Osteoblast (primary cell): Measurements from ENCODE around the gene PTPRC. TPM values are rescaled to one million over a fixed set of nuclear protein-coding genes. Genes with fewer than 3 reads are reported as not detected.

Source experiments
- DNase-seq: peaks from one replicate; pipeline ENCODE4 v3.0.0; 2011; ENCODE audit warnings: low spot score, mixed read lengths; ENCODE audit not compliant: insufficient read length; ENCODE audit errors: missing footprints
- H2AFZ ChIP-seq: 2 replicates; pipeline ENCODE4 v1.6.0; 2011; ENCODE audit warnings: mild to moderate bottlenecking, low read length
- H3K27ac ChIP-seq: 2 replicates; pipeline ENCODE4 v1.5.1; 2011; ENCODE audit warnings: mild to moderate bottlenecking, low read depth, low read length, moderate library complexity
- H3K27me3 ChIP-seq: 2 replicates; pipeline ENCODE4 v1.6.0; 2012; ENCODE audit warnings: mild to moderate bottlenecking, control low read depth, inconsistent platforms, low read length, moderate library complexity; ENCODE audit not compliant: insufficient read depth
- H3K36me3 ChIP-seq: 2 replicates; pipeline ENCODE4 v1.5.1; 2011; ENCODE audit warnings: mild to moderate bottlenecking, low read length, control low read depth, moderate library complexity; ENCODE audit not compliant: insufficient read depth
- H3K4me1 ChIP-seq: 2 replicates; pipeline ENCODE4 v1.5.1; 2011; ENCODE audit warnings: mild to moderate bottlenecking, low read length, control low read depth, moderate library complexity; ENCODE audit not compliant: insufficient read depth
- H3K4me2 ChIP-seq: 2 replicates; pipeline ENCODE4 v1.6.0; 2011; ENCODE audit warnings: mild to moderate bottlenecking, low read length; ENCODE audit not compliant: insufficient read depth
- H3K4me3 ChIP-seq: fragments of 200-600 bp; sonication (generic); 3 replicates; pipeline ENCODE4 v1.5.1; 2012; ENCODE audit warnings: mild to moderate bottlenecking, low read length, inconsistent platforms; ENCODE audit not compliant: insufficient read depth
- H3K79me2 ChIP-seq: 2 replicates; pipeline ENCODE4 v1.6.0; 2012; ENCODE audit warnings: mild to moderate bottlenecking, low read length, control low read depth, inconsistent platforms; ENCODE audit not compliant: insufficient read depth
- H3K9me3 ChIP-seq: 2 replicates; pipeline ENCODE4 v1.5.1; 2011; ENCODE audit warnings: low read depth, low read length, control low read depth
- H4K20me1 ChIP-seq: 2 replicates; pipeline ENCODE4 v1.6.0; 2012; ENCODE audit warnings: mild to moderate bottlenecking, low read length, control low read depth; ENCODE audit not compliant: insufficient read depth
- total RNA-seq: library from RNA; depleted of rRNA; stranded (reverse); fragments of >200 nt; gene quantifications from 2 replicates; pipeline ENCODE4 v1.2.3, GENCODE V29; 2012
- TF ChIP-seq, protein P1 (sequence below): IDR thresholded peaks from 2 replicates; pipeline ENCODE4 v1.5.1; 2011; ENCODE audit warnings: mild to moderate bottlenecking, low read depth, low read length, moderate library complexity; ENCODE audit errors: extremely low read depth

Gene PTPRC
- total RNA-seq, 1 donor, result 1.1 TPM

DNA sequence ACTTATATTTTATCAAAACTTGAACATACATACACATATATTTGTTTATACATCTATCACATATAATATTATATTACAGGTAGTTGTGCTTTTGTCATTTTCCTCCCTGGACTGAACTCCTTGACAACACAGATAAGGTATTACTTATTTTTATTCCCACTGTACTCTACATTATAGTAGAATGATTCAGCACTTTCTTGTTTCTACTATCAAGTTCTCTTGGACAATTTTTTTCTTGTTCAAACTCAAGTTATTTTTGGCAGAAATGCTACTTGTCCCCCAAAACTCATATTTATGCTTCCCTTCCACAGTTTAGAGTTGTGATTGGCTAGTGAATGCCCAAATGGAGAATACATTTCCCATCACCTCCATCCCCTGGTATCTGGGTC lies 10.8 kb upstream of the PTPRC start:
- no peaks in the 10 kb centered on the region for H3K36me3 ChIP-seq
- peak overlapping the region; percentile 8 for H2AFZ ChIP-seq
- no peak overlapping the region for H3K4me3 ChIP-seq
- H3K27me3 ChIP-seq, result no peaks in the 10 kb centered on the region
- TF ChIP-seq, protein P1, sequence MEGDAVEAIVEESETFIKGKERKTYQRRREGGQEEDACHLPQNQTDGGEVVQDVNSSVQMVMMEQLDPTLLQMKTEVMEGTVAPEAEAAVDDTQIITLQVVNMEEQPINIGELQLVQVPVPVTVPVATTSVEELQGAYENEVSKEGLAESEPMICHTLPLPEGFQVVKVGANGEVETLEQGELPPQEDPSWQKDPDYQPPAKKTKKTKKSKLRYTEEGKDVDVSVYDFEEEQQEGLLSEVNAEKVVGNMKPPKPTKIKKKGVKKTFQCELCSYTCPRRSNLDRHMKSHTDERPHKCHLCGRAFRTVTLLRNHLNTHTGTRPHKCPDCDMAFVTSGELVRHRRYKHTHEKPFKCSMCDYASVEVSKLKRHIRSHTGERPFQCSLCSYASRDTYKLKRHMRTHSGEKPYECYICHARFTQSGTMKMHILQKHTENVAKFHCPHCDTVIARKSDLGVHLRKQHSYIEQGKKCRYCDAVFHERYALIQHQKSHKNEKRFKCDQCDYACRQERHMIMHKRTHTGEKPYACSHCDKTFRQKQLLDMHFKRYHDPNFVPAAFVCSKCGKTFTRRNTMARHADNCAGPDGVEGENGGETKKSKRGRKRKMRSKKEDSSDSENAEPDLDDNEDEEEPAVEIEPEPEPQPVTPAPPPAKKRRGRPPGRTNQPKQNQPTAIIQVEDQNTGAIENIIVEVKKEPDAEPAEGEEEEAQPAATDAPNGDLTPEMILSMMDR, result no peak
- H3K4me2 ChIP-seq, result no peak overlapping the region
- no peaks in the 10 kb centered on the region for H4K20me1 ChIP-seq
- H3K27ac ChIP-seq, result no peak overlapping the region
- H3K79me2 ChIP-seq, result no peaks in the 10 kb centered on the region
- DNase-seq, result no peak
- peaks cover 8% of the 10 kb centered on the region for H3K4me1 ChIP-seq
- no peaks in the 10 kb centered on the region for H3K9me3 ChIP-seq

DNA sequence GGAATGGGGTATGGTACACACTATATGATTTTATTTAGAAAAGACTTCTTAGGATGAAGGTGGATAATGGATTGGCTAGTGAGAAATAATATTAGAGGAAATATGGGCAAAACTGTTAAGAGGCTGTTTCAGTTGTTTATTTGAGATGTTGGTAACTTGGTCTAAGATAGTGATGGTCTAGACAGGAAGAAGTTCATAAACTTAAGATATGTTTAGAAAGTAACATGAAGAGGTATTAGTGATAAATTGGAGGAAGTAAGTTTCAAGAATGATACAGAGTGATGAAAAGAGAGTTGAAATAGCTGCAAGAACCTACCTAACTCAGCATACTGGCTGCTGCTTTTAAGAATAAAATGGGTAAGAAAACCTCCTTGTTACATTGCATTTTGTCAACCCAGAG lies 9.2 kb upstream of the PTPRC start:
- Histone ChIP-seq H4K20me1 (no peaks in the 10 kb centered on the region), H3K36me3 (no peaks in the 10 kb centered on the region), H3K9me3 (no peaks in the 10 kb centered on the region), H3K4me2 (no peak overlapping the region), H3K79me2 (no peaks in the 10 kb centered on the region), H2AFZ (no peak overlapping the region), H3K4me1 (peaks cover under 1% of the 10 kb centered on the region), H3K4me3 (no peak overlapping the region), H3K27ac (no peak overlapping the region), H3K27me3 (no peaks in the 10 kb centered on the region)
- TF ChIP-seq, protein P1, result no peak
- no peak for DNase-seq

DNA sequence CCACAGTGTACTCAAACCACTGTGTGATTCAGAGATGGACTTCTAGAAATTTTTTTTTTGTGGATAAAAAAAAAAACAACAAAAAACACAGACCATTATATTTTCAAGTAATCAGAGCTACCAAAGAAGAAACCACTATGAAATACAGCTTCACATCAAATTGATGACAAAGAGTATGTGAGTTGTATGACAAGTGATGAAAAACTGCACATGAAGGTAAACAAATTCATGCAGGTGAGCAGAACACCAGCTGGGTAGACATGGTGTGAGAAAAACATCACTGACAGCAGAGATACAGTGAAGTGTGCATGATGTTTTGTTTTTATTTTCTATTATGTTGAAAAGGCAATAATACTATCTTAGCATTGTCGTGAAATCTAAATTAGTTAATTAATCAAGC lies 8.0 kb upstream of the PTPRC start:
- Histone ChIP-seq H3K4me1 (no peaks in the 10 kb centered on the region), H3K27me3 (no peaks in the 10 kb centered on the region), H4K20me1 (no peaks in the 10 kb centered on the region), H3K27ac (no peak overlapping the region), H3K79me2 (no peaks in the 10 kb centered on the region), H3K9me3 (no peaks in the 10 kb centered on the region), H3K4me2 (no peak overlapping the region), H3K4me3 (no peak overlapping the region), H2AFZ (no peak overlapping the region), H3K36me3 (no peaks in the 10 kb centered on the region)
- TF ChIP-seq, protein P1, result no peak
- no peak for DNase-seq

DNA sequence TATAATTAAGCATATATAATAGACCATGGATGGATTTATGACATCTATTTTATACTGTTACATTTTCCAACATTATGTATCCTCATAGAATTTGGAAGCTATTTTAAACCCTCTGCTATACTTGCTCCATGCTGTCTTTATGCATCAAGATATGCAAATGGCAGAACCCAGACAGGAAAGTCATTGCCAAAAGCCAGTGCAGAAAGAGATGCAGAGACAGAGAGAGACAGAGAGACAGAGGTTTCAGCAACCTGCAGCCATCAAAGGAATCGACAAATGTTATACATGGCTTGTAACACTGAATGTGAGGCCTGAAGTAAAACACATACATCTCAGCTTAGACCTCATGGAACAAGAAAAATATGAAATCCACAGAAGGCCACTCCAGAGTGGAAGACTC lies 7.5 kb upstream of the PTPRC start:
- Histone ChIP-seq H3K79me2 (no peaks in the 10 kb centered on the region), H3K27me3 (no peaks in the 10 kb centered on the region), H4K20me1 (no peaks in the 10 kb centered on the region), H3K4me1 (no peaks in the 10 kb centered on the region), H3K36me3 (no peaks in the 10 kb centered on the region), H2AFZ (peak overlapping the region; percentile 62), H3K9me3 (no peaks in the 10 kb centered on the region), H3K4me3 (no peak overlapping the region), H3K27ac (no peak overlapping the region), H3K4me2 (no peak overlapping the region)
- TF ChIP-seq, protein P1, result no peak
- peak; percentile 31 for DNase-seq
